ENCODE results near the gene DCBLD1. TPM values are rescaled to one million over a fixed set of nuclear protein-coding genes. Genes with fewer than 3 reads are reported as not detected.

Gene DCBLD1
- 24.0 to 29.9 TPM (median 26.3 TPM) in 5 replicates for total RNA-seq (2022; extraction: Qiagen RNA extraction; ENCODE audit: low read depth)

DNA sequence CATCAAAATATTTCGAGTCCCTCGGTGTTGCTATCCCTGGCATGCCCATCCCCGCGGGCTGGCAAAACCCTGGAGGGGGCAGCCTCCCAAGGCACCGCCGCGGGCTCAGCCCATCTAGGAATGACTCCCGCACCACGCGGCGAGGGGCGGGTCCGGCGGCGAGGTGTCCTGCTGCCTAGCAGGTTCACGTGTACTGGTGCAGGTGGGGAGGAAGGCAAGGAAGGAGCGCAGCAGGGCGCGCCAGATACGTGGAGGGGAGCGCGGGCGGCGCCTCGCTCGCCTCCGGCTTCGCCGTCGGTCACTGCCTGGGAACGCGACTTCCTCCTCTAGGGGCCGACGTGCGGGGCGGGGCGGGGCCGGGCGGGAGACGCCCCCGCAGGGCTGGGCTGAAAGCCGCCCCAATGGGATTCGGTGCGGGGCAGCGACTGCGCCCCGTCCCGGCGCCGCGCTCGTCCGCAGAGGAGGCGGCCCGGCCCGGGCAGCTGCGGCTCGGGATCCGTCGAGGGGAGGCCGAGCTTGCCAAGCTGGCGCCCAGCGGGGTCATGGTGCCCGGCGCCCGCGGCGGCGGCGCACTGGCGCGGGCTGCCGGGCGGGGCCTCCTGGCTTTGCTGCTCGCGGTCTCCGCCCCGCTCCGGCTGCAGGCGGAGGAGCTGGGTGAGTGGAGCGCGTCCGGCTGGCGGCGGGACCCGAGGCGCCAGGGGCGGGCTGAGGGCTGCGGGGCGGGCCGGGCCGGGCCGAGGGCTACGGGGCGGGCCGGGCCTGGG lies at the start of gene DCBLD1:
DCBLD1 (plus strand) TSS at position 435 of the 764 bp plus-strand sequence; CDS start at position 543, 108 bp downstream.

Other genes starting within 250 kb of the DCBLD1 start
- not detected in 5 replicates for gene VGLL2, start 217.1 kb upstream of the DCBLD1 start, total RNA-seq (2022; extraction: Qiagen RNA extraction; ENCODE audit: low read depth)
- gene ROS1, start 56.7 kb upstream of the DCBLD1 start, total RNA-seq (2022; extraction: Qiagen RNA extraction; ENCODE audit: low read depth), result 0.15 to 0.24 TPM (median 0.16 TPM) in 5 replicates
- 12.5 to 18.9 TPM (median 16.7 TPM) in 5 replicates for gene GOPC, start 119.8 kb downstream of the DCBLD1 start, total RNA-seq (2022; extraction: Qiagen RNA extraction; ENCODE audit: low read depth)
- 21.9 to 31.4 TPM (median 26.9 TPM) in 5 replicates for gene NUS1, start 192.8 kb downstream of the DCBLD1 start, total RNA-seq (2022; extraction: Qiagen RNA extraction; ENCODE audit: low read depth)

All from A549 treated with GW870086 at 1 μM for 4 hours (cell line).